ENCODE measurements around the gene BZW2. TPM values are rescaled to one million over a fixed set of nuclear protein-coding genes. Genes with fewer than 3 reads are reported as not detected.

BZW2 gene
- polyA plus RNA-seq, 2 donors: 32.9 to 47.9 TPM

GRCh38 chr7:16667355-16667754 is 21.4 kb downstream of the BZW2 start:
- H3K4me3 ChIP-seq (ENCODE audit: low read depth in 1 of 2, low read length in 2 of 2): no peak overlapping the region
- 44 to 61% methylated on average over 3 of the region's 3 CpGs for WGBS, 2 donors
- peak overlapping the region; percentile 15 to 58 for H3K27ac ChIP-seq (ENCODE audit: low read depth in 2 of 2, low read length in 1 of 2)
- peaks cover 0 to 2% of the 10 kb centered on the region in 2 donors for H3K4me1 ChIP-seq (ENCODE audit: control insufficient read depth in 2 of 2, insufficient read depth in 2 of 2, low read length in 1 of 2)
- H3K9me3 ChIP-seq (ENCODE audit: control insufficient read depth in 2 of 2, insufficient read depth in 1 of 2, low read depth in 1 of 2, low read length in 1 of 2): no peaks in the 10 kb centered on the region
- H3K27me3 ChIP-seq (ENCODE audit: control insufficient read depth in 1 of 2, insufficient read depth in 2 of 2, low read length in 2 of 2): no peaks in the 10 kb centered on the region
- no peaks in the 10 kb centered on the region for H3K36me3 ChIP-seq (ENCODE audit: control insufficient read depth in 2 of 2, insufficient read depth in 2 of 2, low read length in 1 of 2)

- Histone ChIP-seq H3K4me1 (ENCODE audit: control insufficient read depth in 2 of 2, insufficient read depth in 2 of 2, low read length in 1 of 2) (peaks cover 0 to 2% of the 10 kb centered on the region in 2 donors), H3K27me3 (ENCODE audit: control insufficient read depth in 1 of 2, insufficient read depth in 2 of 2, low read length in 2 of 2) (no peaks in the 10 kb centered on the region), H3K27ac (ENCODE audit: low read depth in 2 of 2, low read length in 1 of 2) (peak overlapping the region; percentile 50 to 58), H3K4me3 (ENCODE audit: low read depth in 1 of 2, low read length in 2 of 2) (no peak overlapping the region), H3K9me3 (ENCODE audit: control insufficient read depth in 2 of 2, insufficient read depth in 1 of 2, low read depth in 1 of 2, low read length in 1 of 2) (no peaks in the 10 kb centered on the region), H3K36me3 (ENCODE audit: control insufficient read depth in 2 of 2, insufficient read depth in 2 of 2, low read length in 1 of 2) (no peaks in the 10 kb centered on the region)
- WGBS, 2 donors: 34 to 48% methylated on average over 11 of the region's 11 CpGs
Observed at GRCh38 chr7:16668049-16668858, 22.3 kb downstream of the BZW2 start.

- Histone ChIP-seq H3K9me3 (ENCODE audit: control insufficient read depth in 2 of 2, insufficient read depth in 1 of 2, low read depth in 1 of 2, low read length in 1 of 2) (no peaks in the 10 kb centered on the region), H3K4me3 (ENCODE audit: low read depth in 1 of 2, low read length in 2 of 2) (no peak overlapping the region), H3K36me3 (ENCODE audit: control insufficient read depth in 2 of 2, insufficient read depth in 2 of 2, low read length in 1 of 2) (no peaks in the 10 kb centered on the region), H3K27ac (ENCODE audit: low read depth in 2 of 2, low read length in 1 of 2) (peak overlapping the region in 1 of 2 donors; percentile 63), H3K27me3 (ENCODE audit: control insufficient read depth in 1 of 2, insufficient read depth in 2 of 2, low read length in 2 of 2) (no peaks in the 10 kb centered on the region), H3K4me1 (ENCODE audit: control insufficient read depth in 2 of 2, insufficient read depth in 2 of 2, low read length in 1 of 2) (peaks cover 0 to 2% of the 10 kb centered on the region in 2 donors)
- 88% methylated on average over 5 of the region's 5 CpGs for WGBS, 2 donors
Observed at GRCh38 chr7:16668978-16669377, 23.0 kb downstream of the BZW2 start.

GRCh38 chr7:16669581-16669980 is 23.6 kb downstream of the BZW2 start:
- no peak overlapping the region for H3K4me3 ChIP-seq (ENCODE audit: low read depth in 1 of 2, low read length in 2 of 2)
- no peak overlapping the region for H3K27ac ChIP-seq (ENCODE audit: low read depth in 2 of 2, low read length in 1 of 2)
- H3K27me3 ChIP-seq (ENCODE audit: control insufficient read depth in 1 of 2, insufficient read depth in 2 of 2, low read length in 2 of 2): no peaks in the 10 kb centered on the region
- peaks cover 0 to 2% of the 10 kb centered on the region in 2 donors for H3K4me1 ChIP-seq (ENCODE audit: control insufficient read depth in 2 of 2, insufficient read depth in 2 of 2, low read length in 1 of 2)
- H3K9me3 ChIP-seq (ENCODE audit: control insufficient read depth in 2 of 2, insufficient read depth in 1 of 2, low read depth in 1 of 2, low read length in 1 of 2): no peaks in the 10 kb centered on the region
- WGBS, 2 donors: 84 to 90% methylated on average over 2 of the region's 2 CpGs
- H3K36me3 ChIP-seq (ENCODE audit: control insufficient read depth in 2 of 2, insufficient read depth in 2 of 2, low read length in 1 of 2): no peaks in the 10 kb centered on the region

- Histone ChIP-seq H3K36me3 (ENCODE audit: control insufficient read depth in 2 of 2, insufficient read depth in 2 of 2, low read length in 1 of 2) (no peaks in the 10 kb centered on the region), H3K9me3 (ENCODE audit: control insufficient read depth in 2 of 2, insufficient read depth in 1 of 2, low read depth in 1 of 2, low read length in 1 of 2) (no peaks in the 10 kb centered on the region), H3K27me3 (ENCODE audit: control insufficient read depth in 1 of 2, insufficient read depth in 2 of 2, low read length in 2 of 2) (no peaks in the 10 kb centered on the region), H3K4me3 (ENCODE audit: low read depth in 1 of 2, low read length in 2 of 2) (no peak overlapping the region), H3K4me1 (ENCODE audit: control insufficient read depth in 2 of 2, insufficient read depth in 2 of 2, low read length in 1 of 2) (peaks cover 0 to 2% of the 10 kb centered on the region in 2 donors), H3K27ac (ENCODE audit: low read depth in 2 of 2, low read length in 1 of 2) (no peak overlapping the region)
- WGBS, 2 donors: 72 to 73% methylated on average over 1 of the region's 1 CpG
Observed at GRCh38 chr7:16670021-16670420, 24.0 kb downstream of the BZW2 start.

GRCh38 chr7:16670731-16671344 is 24.9 kb downstream of the BZW2 start:
- Histone ChIP-seq H3K27me3 (ENCODE audit: control insufficient read depth in 1 of 2, insufficient read depth in 2 of 2, low read length in 2 of 2) (no peaks in the 10 kb centered on the region), H3K4me1 (ENCODE audit: control insufficient read depth in 2 of 2, insufficient read depth in 2 of 2, low read length in 1 of 2) (peaks cover 0 to 2% of the 10 kb centered on the region in 2 donors), H3K9me3 (ENCODE audit: control insufficient read depth in 2 of 2, insufficient read depth in 1 of 2, low read depth in 1 of 2, low read length in 1 of 2) (no peaks in the 10 kb centered on the region), H3K27ac (ENCODE audit: low read depth in 2 of 2, low read length in 1 of 2) (no peak overlapping the region), H3K4me3 (ENCODE audit: low read depth in 1 of 2, low read length in 2 of 2) (no peak overlapping the region), H3K36me3 (ENCODE audit: control insufficient read depth in 2 of 2, insufficient read depth in 2 of 2, low read length in 1 of 2) (no peaks in the 10 kb centered on the region)
- 93 to 97% methylated on average over 4 of the region's 4 CpGs for WGBS, 2 donors

- H3K27ac ChIP-seq (ENCODE audit: low read depth in 2 of 2, low read length in 1 of 2): no peak overlapping the region
- H3K36me3 ChIP-seq (ENCODE audit: control insufficient read depth in 2 of 2, insufficient read depth in 2 of 2, low read length in 1 of 2): no peaks in the 10 kb centered on the region
- H3K4me3 ChIP-seq (ENCODE audit: low read depth in 1 of 2, low read length in 2 of 2): no peak overlapping the region
- no peaks in the 10 kb centered on the region for H3K9me3 ChIP-seq (ENCODE audit: control insufficient read depth in 2 of 2, insufficient read depth in 1 of 2, low read depth in 1 of 2, low read length in 1 of 2)
- no peaks in the 10 kb centered on the region for H3K27me3 ChIP-seq (ENCODE audit: control insufficient read depth in 1 of 2, insufficient read depth in 2 of 2, low read length in 2 of 2)
- peaks cover 0 to 2% of the 10 kb centered on the region in 2 donors for H3K4me1 ChIP-seq (ENCODE audit: control insufficient read depth in 2 of 2, insufficient read depth in 2 of 2, low read length in 1 of 2)
- WGBS, 2 donors: 94 to 97% methylated on average over 3 of the region's 3 CpGs
Observed at GRCh38 chr7:16671811-16672210, 25.8 kb downstream of the BZW2 start.

- no peaks in the 10 kb centered on the region for H3K27me3 ChIP-seq (ENCODE audit: control insufficient read depth in 1 of 2, insufficient read depth in 2 of 2, low read length in 2 of 2)
- no peak overlapping the region for H3K4me3 ChIP-seq (ENCODE audit: low read depth in 1 of 2, low read length in 2 of 2)
- WGBS, 2 donors: 95 to 96% methylated on average over 3 of the region's 3 CpGs
- H3K4me1 ChIP-seq (ENCODE audit: control insufficient read depth in 2 of 2, insufficient read depth in 2 of 2, low read length in 1 of 2): peaks cover 0 to 2% of the 10 kb centered on the region in 2 donors
- H3K27ac ChIP-seq (ENCODE audit: low read depth in 2 of 2, low read length in 1 of 2): no peak overlapping the region
- H3K9me3 ChIP-seq (ENCODE audit: control insufficient read depth in 2 of 2, insufficient read depth in 1 of 2, low read depth in 1 of 2, low read length in 1 of 2): no peaks in the 10 kb centered on the region
- no peaks in the 10 kb centered on the region for H3K36me3 ChIP-seq (ENCODE audit: control insufficient read depth in 2 of 2, insufficient read depth in 2 of 2, low read length in 1 of 2)
Observed at GRCh38 chr7:16675277-16675676, 29.3 kb downstream of the BZW2 start.

- 86 to 89% methylated on average over 12 of the region's 12 CpGs for WGBS, 2 donors
- Histone ChIP-seq H3K36me3 (ENCODE audit: control insufficient read depth in 2 of 2, insufficient read depth in 2 of 2, low read length in 1 of 2) (no peaks in the 10 kb centered on the region), H3K9me3 (ENCODE audit: control insufficient read depth in 2 of 2, insufficient read depth in 1 of 2, low read depth in 1 of 2, low read length in 1 of 2) (no peaks in the 10 kb centered on the region), H3K4me3 (ENCODE audit: low read depth in 1 of 2, low read length in 2 of 2) (no peak overlapping the region), H3K27me3 (ENCODE audit: control insufficient read depth in 1 of 2, insufficient read depth in 2 of 2, low read length in 2 of 2) (no peaks in the 10 kb centered on the region), H3K4me1 (ENCODE audit: control insufficient read depth in 2 of 2, insufficient read depth in 2 of 2, low read length in 1 of 2) (peaks cover 0 to 2% of the 10 kb centered on the region in 2 donors), H3K27ac (ENCODE audit: low read depth in 2 of 2, low read length in 1 of 2) (no peak overlapping the region)
Observed at GRCh38 chr7:16677978-16678494, 32.1 kb downstream of the BZW2 start.

All from esophagus (tissue), 2 donors.